Hematopoietic multipotent progenitor cell (in vitro differentiated cells): ENCODE measurements around the gene BORCS5. TPM values are rescaled to one million over a fixed set of nuclear protein-coding genes. Genes with fewer than 3 reads are reported as not detected.
"Not testable (repeated sequence)": the region's sequence is repeated elsewhere in the genome, so short reads cannot be mapped to it uniquely, and the experiment has no call there.

Source experiments
- DNase-seq, 3 donors: peaks; one replicate each; pipeline ENCODE4 v3.0.0-alpha.2; 2011 to 2015; ENCODE audit warnings: low read depth in 2 of 3, low spot score in 2 of 3
- total RNA-seq: library from RNA; depleted of rRNA; stranded (reverse); fragments of >200 nt; gene quantifications from one replicate; pipeline ENCODE4 v1.2.3, GENCODE V29; 2012

The BORCS5 gene
- total RNA-seq, 1 donor = 21.0 TPM

DNA sequence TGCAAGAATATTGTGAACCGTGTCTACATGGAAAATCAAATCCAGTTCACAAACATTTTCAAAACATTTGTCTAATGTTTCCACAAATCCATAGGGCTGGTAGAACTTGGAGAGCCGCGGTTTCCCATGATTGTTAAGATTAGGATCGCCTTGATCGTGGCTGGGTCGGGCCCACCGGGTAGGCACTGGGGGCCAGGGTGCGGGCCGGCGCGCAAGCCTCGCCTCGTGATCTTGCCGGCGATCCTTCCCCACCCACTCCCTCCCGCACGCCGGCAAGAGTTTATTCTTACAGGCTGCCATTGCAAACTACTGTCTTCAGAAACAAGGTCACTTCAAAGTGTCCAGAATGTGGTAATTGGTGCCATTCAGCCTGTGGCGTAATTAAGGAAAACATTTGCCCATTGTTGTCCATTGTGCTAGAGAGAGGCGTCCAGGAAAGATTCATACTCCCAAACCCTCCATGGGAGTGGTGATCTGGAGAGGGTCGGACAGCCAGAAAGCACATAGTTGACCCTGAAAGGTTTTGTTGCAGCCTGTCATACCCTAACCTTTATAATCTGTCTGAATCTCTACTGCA lies 95.5 kb downstream of the BORCS5 start:
- DNase-seq = no peak

DNA sequence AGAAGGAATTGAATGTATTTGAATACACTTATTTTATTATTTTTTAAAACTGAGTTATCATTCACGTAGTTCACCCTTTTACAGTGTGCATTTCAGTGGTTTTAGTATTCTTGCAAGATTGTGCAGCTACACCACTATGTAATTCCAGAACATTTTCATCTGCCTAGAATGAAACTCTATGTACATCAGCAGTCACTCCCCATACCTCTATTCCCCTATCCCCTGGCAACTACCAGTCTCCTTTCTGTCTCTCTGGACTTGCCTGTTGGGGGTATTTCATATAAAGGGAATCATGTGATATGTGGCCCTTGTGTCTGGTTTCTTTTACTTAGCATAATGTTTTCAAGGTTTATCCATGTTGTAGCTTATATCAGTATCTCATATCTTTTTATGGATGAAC lies 96.8 kb downstream of the BORCS5 start:
- no peak for DNase-seq

DNA sequence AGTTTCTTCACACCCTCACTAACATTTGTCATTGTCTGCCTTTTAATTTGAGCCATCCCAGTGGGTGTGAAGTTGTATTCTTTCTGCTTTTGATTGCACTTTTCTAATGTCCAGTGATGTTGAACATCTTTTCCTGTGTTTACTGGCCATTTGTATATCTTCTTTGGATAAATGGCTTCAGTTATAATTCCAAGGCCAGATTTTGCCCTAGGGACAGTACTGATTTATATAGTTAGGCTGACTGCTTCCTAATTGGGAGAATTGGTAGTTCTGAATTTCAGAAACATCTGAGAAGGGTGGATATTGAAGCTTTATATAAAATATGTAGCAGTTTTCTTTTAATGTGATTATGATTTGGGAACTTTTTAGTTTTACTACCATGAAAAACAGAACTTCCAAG lies 97.4 kb downstream of the BORCS5 start:
- no peak for DNase-seq

DNA sequence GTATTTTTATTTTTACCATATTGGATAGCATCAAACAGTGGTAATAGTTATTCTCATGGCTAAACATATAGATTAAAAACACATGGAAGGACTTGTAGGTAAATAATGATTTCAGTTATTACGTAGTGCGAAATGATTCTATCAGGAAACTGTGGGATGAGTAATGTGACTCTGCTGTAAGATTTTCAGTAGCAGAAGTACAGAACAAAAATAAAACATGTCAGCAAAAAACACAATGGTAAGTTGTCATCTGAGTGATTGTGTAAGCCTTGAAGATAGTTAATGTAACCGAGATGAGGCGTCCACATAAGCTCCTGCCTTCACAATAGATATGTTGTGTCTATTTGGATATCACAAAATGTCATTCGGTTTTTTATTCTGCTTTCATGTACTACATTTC lies 99.8 kb downstream of the BORCS5 start:
- no peak for DNase-seq

DNA sequence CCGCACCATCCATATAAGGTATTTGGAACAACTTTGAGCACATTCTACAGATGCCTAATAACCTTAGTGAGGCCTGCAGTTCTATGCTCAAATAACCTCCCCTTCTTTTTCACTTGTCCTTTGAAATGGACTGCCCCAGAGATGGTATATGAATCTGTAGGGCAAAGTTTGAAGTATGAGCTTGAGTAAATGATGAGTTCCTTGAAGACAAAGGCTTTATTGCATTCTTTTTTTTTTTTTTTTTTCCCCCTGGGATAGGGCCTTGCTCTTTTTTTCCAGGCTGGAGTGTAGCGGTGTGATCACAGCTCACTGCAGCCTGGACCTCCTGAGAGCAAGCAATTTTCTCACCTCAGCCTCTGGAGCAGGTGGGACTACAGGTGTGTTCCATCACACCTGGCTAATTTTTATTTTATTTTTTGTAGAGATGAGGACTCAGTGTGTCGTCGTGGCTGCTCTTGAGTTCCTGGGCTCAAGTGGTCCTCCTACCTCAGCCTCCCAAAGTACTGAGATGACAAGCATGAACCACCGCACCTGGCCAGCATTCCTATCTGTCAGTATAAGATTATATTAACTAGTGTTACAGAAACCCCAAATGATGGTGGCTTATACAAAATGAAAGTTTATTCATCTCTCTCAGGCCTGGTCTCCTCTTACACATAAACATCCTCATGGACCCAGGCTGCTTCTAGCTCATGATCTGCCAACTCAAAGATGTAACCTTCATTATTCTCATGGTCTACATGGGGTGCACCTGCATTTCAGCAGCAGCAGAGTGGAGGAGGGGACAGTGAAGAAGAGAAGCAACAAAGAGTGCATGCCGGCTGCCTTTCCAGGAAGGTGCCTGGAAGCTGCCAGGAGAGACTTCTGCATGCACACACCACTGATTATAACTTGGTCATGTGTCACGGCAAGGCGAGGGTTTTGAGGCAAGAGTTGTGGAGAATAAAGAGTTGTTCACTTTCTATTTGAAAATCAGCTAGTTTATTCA lies 104.4 kb downstream of the BORCS5 start:
- no peak for DNase-seq

DNA sequence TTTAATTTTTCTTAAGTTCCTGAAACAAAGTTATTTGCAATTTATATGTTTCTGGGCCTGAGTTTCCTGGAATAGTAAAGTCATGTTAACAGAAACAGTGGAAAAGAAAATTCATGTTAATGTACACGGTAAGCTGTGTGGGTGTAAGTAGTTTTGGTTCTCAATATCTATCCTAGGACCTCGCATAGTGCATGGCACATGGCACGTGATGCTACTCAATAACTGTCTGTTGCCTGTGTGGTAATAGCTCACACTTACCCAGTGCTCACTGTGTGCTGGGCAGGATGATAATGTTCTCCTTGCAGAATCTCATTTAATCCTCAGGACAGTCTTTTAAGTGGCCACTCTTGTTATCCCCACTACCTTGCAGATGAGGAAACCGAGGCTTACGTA lies 105.0 kb downstream of the BORCS5 start:
- no peak for DNase-seq

DNA sequence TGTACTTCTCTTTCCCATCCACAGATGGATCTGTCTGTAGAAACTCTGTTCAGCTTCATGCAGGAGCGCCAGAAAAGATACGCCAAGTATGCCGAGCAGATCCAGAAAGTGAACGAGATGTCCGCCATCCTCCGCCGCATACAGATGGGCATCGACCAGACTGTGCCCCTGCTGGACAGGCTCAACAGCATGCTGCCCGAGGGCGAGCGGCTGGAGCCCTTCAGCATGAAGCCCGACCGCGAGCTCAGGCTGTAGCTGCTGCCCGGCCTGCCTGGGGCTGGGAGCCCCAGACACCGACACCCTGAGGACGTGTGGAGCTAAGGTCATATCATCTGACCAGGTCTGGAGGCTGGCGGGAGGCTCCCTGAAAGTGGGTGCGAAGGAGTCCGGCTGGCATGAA lies 108.6 kb downstream of the BORCS5 start:
- no peak for DNase-seq

DNA sequence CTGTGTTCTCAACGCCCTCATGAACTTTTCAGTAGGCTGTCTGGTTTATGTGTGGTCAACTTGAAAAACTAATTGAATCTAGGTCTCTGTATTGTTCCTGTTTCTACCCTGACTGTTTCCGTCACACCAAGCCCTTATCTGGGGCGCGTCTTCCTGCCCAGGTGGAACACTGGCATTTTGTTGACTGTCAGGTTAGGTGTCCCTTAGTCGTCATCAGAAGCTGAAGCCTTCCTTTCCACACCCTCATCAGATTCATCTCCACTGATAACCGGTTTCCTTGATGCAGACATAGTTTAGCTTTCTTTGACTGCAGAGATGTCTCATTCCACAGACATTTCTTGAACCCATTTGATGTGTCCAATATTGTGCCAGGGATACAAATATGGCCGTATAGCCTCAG lies 109.3 kb downstream of the BORCS5 start:
- DNase-seq = peak in 1 of 3 donors; percentile 8

DNA sequence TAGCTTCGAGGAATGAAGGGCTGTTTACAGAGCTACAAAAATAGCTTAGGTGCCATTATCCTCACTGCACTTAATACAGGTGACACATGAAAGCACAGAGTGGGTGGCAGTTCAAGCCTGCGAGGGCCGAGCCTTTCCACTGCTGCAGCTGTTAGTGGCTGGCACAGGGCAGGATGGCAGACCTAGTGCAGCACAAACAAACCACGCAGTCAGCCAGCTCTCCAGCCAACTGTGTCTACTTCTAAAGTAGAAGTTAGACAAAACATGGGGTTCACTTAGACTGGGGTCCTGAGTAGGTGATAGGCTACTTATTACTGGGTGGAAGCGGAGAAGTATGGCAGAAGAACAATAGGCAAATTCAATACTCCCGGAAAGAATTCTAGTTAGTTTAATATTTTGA lies 110.4 kb downstream of the BORCS5 start:
- no peak for DNase-seq

DNA sequence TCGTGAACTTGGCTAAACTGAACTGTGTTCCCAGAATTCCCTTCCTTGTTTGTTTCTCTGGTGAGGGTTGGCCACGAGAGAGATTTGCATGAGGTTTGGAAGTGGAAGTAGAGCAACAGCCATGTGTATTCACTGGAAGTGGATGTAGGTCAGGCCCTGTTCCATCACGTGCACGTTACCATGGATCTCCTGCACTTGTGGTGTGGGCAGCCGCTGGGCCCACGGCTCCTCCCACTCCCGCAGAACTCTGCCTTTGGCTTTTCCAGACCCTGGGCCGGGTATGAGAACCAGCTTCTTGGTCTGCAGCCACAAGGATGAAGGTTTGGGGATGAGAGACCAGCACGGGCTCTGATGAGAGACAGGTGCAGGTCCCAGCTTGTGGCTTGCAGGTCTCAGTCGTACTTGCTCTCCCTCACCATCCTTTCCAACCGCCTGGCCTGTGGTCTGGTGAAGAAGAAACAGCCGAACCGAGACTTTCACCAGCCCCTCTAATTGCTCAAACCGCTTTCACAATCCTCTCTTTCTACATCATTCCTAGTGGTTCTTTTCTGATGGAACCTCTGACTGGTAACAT lies 110.9 kb downstream of the BORCS5 start:
- DNase-seq = no peak

DNA sequence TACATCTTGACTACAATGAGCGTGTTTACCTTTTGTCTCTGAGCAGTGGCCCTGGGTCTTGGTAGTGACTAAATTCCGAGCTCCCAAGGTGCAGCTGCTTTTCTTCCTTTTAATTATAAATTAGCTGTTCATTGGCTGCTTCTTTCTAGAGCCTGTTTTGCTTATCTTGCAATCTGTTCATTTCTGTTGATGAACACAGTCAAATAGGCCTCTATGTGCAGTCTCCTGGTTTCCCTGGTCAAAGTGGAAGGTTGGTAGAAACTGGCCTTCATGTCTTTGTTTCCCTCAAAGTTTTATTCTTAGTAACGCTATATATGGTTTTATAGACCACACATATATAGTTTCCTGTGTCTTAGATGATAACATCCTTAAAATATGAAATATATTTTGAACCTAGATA lies 111.7 kb downstream of the BORCS5 start:
- DNase-seq = no peak

DNA sequence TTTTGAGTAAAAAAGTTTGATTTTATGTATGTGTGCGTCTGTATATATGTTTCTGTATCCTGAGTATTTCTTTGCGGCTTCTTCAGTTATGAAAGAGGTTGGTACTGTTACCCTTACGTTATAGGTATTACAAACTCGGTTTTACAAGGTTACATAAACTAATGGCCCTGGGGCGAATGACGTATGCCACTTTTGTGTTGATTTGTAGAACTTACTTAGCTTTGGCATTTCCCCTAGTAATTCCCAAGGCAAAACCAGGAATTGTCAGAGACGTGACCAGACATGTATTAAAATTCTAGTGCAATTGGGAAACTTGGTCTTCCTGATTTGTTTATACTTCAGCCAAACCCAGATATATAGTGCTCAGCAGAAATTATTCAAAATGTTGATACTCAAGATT lies 112.5 kb downstream of the BORCS5 start:
- no peak for DNase-seq

DNA sequence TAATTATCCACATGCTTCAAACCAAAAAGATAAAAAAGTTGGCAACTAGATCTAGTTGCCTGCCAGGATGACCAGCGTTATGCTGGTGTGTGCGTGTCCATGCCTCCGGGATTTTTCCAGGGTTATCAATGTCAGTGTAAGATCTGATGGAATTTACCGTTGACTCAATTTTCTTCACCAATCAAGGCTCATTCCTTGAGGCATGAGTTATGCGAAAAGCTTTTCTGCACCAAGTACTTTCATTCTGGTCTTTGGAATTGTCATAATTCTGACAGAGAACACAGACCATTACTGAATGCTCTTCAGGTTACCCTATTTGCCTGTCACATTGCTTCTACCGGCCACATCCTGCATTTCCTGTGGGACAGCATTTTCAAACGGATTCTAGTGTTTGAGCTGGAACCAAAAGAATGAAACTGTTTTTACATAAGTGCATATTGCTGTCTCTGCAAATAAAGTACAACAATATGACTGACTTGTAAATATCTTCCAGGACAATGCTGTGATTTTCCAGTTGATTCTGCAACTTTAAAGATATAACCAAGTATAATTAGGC lies 114.0 kb downstream of the BORCS5 start:
- DNase-seq = no peak

DNA sequence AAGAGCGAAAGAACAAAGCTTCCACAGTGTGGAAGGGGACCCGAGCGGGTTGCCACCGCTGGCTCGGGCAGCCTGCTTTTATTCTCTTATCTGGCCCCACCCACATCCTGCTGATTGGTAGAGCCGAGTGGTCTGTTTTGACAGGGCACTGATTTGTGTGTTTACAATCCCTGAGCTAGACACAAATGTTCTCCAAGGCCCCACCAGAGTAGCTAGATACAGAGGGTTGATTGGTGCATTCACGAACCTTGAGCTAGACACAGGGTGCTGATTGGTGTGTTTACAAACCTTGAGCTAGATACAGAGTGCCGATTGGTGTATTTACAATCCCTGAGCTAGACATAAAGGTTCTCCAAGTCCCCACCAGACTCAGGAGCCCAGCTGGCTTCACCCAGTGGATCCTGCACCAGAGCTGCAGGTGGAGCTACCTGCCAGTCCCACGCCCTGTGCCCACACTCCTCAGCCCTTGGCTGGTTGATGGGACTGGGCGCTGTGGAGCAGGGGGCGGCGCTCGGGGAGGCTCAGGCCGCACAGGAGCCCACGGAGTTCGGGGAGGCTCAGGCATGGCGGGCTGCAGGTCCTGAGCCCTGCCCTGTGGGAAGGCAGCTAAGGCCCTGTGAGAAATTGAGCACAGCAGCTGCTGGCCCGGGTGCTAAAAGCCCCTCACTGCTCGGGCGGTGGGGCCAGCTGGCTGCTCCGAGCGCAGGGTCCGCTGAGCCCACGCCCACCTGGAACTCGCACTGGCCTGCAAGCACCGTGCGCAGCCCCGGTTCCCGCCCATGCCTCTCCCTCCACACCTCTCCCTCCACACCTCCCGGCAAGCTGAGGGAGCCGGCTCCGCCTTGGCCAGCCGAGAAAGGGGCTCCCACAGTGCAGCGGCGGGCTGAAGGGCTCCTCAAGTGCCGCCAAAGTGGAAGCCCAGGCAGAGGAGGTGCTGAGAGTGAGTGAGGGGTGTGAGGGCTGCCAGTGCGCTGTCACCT lies 115.4 kb downstream of the BORCS5 start:
- DNase-seq = not testable (repeated sequence)

DNA sequence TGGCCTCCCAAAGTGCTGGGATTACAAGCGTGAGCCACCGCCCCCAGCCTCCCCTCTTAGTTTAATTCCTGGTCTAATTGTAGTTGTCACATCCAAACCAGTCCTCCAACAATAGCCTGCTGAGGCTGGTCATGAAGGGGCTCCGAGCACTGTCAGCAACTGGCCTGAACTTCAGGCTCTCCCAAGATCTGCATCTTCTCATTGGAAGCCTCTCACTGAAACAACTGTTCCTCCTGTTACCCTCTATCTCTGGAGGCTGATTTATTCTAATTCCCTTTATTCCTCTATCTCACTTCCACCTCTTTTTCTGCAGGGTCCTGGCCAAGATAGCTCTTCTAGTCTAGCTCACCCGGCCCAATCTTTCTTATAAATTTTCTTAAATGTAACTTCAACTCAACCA lies 116.3 kb downstream of the BORCS5 start:
- no peak for DNase-seq

DNA sequence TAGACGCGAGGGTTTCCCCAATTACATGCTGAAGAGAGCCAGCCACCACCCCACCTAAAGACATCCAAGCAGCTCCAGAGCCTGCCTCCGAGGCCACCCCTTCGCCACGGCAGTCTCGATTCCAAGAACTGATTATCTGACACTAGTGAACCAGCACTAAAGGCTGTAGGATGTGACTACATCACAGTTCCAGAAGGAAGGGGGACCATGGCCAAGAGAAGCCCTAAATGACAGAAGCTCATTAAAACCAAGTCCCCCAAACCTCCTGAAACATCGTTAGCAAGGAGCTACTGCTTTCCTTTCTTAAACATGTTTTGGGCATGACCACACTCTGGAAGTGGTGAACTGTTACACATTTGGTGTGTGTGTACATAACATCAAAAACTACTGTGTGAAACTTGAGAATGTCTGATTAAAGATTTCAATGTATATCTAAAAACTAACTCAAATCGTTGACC lies 117.6 kb downstream of the BORCS5 start:
- DNase-seq = no peak

DNA sequence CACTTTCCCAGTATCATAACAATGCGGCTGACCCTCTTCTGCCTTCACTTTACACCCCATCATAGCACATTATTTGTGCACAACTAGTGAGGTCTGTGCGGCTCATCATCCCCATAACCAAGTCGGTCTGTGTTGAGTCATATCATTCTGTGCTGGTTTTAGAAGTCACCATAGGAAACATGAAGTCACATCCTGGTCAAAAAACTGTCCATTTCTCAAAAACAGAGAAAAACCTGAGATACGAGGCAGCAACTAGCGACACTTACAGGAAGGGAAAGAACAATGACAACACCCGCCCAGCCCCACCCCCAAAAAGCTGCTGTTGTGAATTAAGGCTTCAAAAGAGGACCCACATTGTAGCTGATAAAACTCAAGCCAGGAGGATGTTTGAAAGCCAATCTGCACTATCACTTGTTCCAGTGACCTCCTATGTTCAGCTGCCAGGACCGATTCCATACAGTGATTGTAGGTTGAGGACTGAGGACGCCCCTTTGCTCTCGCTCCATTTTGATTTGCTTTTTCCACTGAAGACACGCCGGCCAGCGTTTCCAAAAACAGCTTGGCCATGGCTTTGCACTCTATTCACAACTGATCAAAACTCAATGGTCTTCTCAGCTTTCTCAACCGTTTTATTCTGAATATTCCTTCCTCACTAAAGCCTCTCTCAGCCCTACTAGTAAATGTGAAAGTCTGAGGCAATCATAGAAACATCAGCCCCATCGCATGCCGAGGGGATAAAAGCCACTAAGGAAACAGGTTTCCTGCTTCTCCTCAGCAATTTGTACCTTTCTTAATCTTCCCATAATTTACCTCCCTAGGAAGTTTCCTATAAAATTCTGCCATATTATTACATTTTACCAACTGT lies 118.3 kb downstream of the BORCS5 start:
- no peak for DNase-seq

DNA sequence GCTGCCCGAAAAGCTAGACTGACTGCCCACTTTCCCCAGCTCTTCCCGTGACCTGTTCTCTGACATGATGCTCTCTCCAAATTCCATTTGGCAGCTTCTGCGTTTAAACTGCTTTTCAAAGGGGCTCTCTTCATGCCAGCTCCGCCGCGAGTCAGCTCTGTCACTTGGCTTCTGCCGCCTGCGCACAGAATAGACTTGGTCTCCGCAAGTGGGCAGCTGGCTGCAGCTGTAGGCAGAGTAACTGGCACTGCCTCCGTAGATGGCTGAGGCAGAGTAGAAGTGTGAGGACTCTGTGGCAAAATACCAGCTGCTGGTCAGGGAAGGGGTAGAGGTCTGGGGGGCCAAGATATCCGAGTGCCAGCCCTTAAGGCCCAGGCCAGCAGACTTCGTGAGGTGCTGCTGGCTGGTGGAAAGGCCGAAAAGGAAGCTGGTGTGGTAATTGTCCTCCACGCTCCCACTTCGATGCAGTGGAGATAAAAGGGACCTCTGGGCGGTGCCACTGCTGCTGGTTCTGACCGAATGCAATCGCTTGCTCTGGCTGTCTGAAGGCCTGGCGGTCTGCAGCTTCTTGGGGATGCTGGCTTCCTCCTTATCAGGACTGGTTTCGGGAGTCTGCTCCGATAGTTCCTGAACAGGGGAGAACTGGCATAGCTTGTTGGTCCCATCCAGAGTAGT lies 120.1 kb downstream of the BORCS5 start:
- no peak for DNase-seq

DNA sequence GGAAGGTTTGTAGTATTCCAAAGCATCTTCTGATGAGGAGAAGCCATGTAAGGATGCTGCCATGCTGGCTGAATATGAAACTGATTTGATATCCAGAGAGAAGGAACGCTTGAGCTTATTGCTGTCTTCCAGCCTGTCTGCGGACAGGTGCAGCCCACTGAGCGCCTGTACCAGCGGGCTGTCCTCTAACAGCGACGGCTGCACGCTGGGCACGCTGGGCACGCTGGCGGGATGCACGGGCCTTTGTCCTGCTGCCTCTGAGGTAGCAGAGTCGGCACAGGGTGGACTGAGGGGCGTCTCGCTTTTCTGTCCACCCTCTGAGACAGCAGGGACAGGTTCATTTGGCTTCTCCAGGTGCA lies 120.6 kb downstream of the BORCS5 start:
- no peak for DNase-seq
